ENCODE measurements around the gene KLK3.

The KLK3 gene

DNA sequence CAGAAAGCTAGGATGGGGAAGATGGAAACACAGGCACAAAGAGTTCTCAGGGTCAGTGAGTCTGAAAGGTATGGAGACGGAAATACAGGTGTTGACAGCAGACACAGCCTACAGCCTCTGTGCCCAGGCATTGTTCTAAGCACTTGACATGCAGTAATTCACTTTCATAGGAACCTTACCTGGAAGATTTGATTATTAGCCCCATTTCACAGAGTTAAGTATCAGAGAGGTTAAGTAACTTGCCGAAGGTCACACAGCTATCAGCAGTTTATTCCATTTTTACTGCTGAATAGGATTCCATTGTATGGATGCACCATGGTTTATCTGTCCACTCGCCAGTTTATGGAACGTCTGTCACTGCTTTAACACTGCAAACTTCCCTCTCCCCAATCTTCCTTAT lies 43.3 kb downstream of the KLK3 start:
- DNase-seq (ENCODE audit: low read depth in 2 of 2), result no peak

DNA sequence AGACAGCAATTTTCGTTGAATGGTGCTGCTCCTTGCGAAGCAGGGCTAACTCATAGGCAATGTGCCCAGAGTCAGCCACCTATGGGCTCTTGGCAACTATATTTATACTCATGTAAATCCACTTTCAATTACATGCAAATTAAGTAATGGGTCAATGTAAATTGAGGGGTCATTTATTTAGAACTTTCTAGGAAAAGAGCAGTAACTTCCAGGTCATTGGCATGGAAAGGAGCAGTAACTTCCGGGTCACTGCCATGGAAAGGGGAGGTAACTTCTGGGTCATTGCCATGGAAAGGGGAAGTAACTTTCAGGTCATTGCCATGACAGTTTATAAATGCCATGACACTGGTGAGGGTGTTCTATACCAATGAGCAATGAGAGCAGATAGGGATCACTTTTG lies 44.9 kb downstream of the KLK3 start:
- no peak for DNase-seq (ENCODE audit: low read depth in 2 of 2)

DNA sequence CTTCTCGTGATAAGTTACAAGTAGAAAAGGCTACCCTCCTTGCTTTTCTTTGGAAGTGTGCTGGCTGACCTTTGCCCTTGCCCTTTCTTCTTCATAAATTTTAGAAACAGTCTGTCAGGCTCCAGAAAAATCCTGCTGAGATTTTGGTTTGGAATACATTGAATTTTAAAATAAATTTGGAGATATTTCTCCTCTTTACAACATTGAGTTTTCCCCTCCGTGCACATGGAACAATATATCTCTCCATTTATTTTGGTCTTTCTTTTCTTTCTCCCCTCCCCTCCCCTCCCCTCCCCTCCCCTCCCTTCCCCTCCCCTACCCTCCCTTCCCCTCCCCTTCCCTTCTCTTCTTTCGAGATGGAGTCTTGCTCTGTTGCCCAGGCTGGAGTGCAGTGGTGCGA lies 47.9 kb downstream of the KLK3 start:
- DNase-seq (ENCODE audit: low read depth in 2 of 2), result no peak

DNA sequence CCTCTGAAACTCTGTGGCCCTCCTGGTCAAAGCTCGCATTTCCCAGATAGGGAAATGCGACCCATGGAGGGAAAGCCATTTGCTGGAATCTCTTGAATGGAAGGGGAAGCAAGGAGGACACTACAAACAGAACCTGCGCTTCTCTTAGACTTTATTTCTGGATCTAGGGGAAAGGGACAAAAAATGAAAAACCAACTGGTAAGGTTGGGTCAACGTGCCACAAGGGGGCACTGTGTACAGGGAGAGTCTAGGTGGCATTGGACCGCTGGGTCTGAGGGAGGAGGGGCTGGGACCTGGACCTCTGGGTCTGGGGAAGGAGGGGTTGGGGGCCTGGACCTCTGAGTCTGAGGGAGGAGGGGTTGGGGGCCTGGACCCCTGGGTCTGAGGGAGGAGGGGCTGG lies 51.5 kb downstream of the KLK3 start:
- no peak for DNase-seq (ENCODE audit: low read depth in 2 of 2)

DNA sequence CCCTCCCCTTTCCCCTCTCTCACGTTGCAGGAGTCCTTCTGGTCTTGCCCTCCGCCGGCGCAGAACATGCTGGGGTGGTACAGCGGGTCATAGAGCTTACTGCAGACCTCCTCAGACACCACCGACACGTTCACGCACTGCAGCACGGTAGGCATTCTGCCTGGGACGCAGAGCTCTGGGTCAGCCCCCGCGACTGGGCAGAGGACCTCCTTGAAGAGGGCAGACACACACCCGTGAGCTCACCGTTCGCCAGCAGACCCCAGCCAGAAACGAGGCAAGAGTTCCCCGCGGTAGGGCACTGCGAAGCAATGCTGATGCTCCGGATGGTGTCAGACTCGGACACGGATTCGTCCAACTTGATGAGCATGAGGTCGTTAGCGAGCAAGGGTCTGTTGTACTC lies 53.6 kb downstream of the KLK3 start:
- no peak for DNase-seq (ENCODE audit: low read depth in 2 of 2)

DNA sequence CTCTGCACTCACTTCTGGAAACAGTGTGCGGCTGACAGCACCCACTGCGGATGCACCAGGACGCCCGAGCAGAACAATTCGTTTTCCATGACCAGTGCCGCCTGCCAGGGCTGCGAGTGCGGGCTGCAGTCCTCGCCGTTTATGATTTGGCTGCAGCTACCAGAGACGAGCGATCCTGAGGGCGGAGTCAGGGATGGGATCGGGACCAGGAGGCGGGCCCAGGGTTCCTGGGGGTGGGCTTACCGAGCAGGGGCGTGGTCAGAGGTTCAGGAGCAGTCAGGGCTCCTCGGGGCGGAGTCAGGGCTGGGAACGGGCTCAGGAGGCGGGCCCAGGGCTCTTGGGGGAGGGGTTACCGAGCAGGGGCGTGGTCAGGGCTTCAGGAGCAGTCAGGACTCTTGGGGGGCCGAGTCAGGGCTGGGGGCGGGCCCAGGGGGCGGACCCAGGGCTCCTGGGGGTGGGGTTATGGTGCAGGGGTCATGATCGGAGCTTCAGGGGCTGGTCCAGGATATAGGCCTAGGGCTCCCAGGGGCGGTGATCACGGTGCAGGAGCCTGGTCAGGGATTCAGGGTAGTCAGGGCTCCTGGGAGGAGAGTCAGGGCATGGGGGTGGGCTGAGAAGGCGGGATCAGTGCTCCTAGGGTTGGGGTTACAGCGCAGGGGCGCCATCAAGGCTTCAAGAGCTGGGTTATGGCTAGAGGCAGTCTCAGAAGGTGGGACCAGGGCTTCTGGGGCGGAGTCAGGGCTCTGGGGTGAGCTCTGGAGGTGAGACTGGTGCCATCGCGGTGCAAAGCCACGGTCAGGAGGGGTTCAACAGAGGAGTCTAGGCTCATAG lies 54.7 kb downstream of the KLK3 start:
- peak; percentile 19 to 40 for DNase-seq (ENCODE audit: low read depth in 2 of 2)

All from stimulated activated CD8-positive, alpha-beta memory T cell treated with anti-CD3 and anti-CD28 coated beads, Interleukin-15, amount 100 ng/mL, for 48 hours (primary cell).